GM18507 (cell line): ENCODE measurements around the gene BICRA.
"Not testable (repeated sequence)": the region's sequence is repeated elsewhere in the genome, so short reads cannot be mapped to it uniquely, and the experiment has no call there.

ENCODE experiments used
- DNase-seq: peaks from one replicate; pipeline ENCODE4 v3.0.0; 2011; ENCODE audit warnings: low read depth; ENCODE audit not compliant: insufficient read length; ENCODE audit errors: extremely low spot score
- FAIRE-seq: peaks from 2 replicates; lab custom pipeline; 2011; peaks lifted over from hg19 to GRCh38; lab: Jason Lieb, UNC

Gene BICRA

GRCh38 chr19:47608969-47609905 lies at the start of gene BICRA:
Gene BICRA (plus strand): TSS chr19:47609134. CDS start chr19:47673575, 64,441 bp downstream.
- DNase-seq (peak; percentile 75), FAIRE-seq (no peak)

GRCh38 chr19:47560999-47561398 lies 47.9 kb upstream of the BICRA start:
- no peak for FAIRE-seq

GRCh38 chr19:47561440-47562057 lies 47.4 kb upstream of the BICRA start:
- no peak for DNase-seq
- FAIRE-seq, result no peak

More at GRCh38 chr19:47560999-47561398, 47.9 kb upstream of the BICRA start:
- no peak for DNase-seq

GRCh38 chr19:47564081-47564480 lies 44.9 kb upstream of the BICRA start:
- FAIRE-seq (no peak), DNase-seq (no peak)

- FAIRE-seq, result no peak
- no peak for DNase-seq
Measured at GRCh38 chr19:47569331-47569730, 39.6 kb upstream of the BICRA start.

GRCh38 chr19:47572635-47573034 lies 36.3 kb upstream of the BICRA start:
- FAIRE-seq (no peak), DNase-seq (no peak)

- DNase-seq (no peak), FAIRE-seq (no peak)
Measured at GRCh38 chr19:47573071-47574026, 35.6 kb upstream of the BICRA start, which contains the start of gene ZNF541. Gene ZNF541 (minus strand): TSS chr19:47573148. CDS start chr19:47555856, 17,292 bp downstream.

GRCh38 chr19:47580397-47580796 lies 28.5 kb upstream of the BICRA start:
- FAIRE-seq, result no peak
- DNase-seq, result no peak

- FAIRE-seq (no peak), DNase-seq (no peak)
Measured at GRCh38 chr19:47581605-47582319, 27.2 kb upstream of the BICRA start.

- FAIRE-seq (no peak), DNase-seq (no peak)
Measured at GRCh38 chr19:47582320-47582909, 26.5 kb upstream of the BICRA start.

- not testable (repeated sequence) for FAIRE-seq, DNase-seq
Measured at GRCh38 chr19:47583161-47583560, 25.8 kb upstream of the BICRA start.

- DNase-seq (no peak), FAIRE-seq (no peak)
Measured at GRCh38 chr19:47587295-47587694, 21.6 kb upstream of the BICRA start.

- no peak for FAIRE-seq
Measured at GRCh38 chr19:47589824-47590223, 19.1 kb upstream of the BICRA start.

GRCh38 chr19:47593860-47594259 lies 15.1 kb upstream of the BICRA start:
- no peak for DNase-seq
- FAIRE-seq, result no peak

More at GRCh38 chr19:47589824-47590223, 19.1 kb upstream of the BICRA start:
- no peak for DNase-seq

- FAIRE-seq, result no peak
- DNase-seq, result no peak
Measured at GRCh38 chr19:47595944-47596343, 13.0 kb upstream of the BICRA start.

GRCh38 chr19:47598407-47599349 lies 10.3 kb upstream of the BICRA start:
- no peak for DNase-seq
- FAIRE-seq, result no peak

GRCh38 chr19:47599671-47600245 lies 9.2 kb upstream of the BICRA start:
- DNase-seq, FAIRE-seq: not testable (repeated sequence)
